Suprapubic skin (tissue), 4 donors: ENCODE measurements around the gene KIF20B. TPM values are rescaled to one million over a fixed set of nuclear protein-coding genes. Genes with fewer than 3 reads are reported as not detected.

ENCODE experiments used
- DNase-seq, 2 donors: peaks; one replicate each; pipeline ENCODE4 v3.0.0-alpha.2; 2019; ENCODE audit warnings: low spot score in 2 of 2
- H3K27ac ChIP-seq: fragments of 200-600 bp; sonication (generic); one replicate; pipeline ENCODE4 v1.5.1; 2019
- H3K27me3 ChIP-seq: fragments of 200-600 bp; sonication (generic); one replicate; pipeline ENCODE4 v1.5.1; 2019
- H3K36me3 ChIP-seq: fragments of 200-600 bp; sonication (generic); one replicate; pipeline ENCODE4 v1.5.1; 2019
- H3K4me1 ChIP-seq: fragments of 200-600 bp; sonication (generic); one replicate; pipeline ENCODE4 v1.5.1; 2019
- H3K4me3 ChIP-seq: fragments of 200-600 bp; sonication (generic); one replicate; pipeline ENCODE4 v1.5.1; 2019; ENCODE audit warnings: mild to moderate bottlenecking
- H3K9me3 ChIP-seq: fragments of 200-600 bp; sonication (generic); one replicate; pipeline ENCODE4 v1.5.1; 2019
- EP300 ChIP-seq: sonication (generic); formaldehyde crosslinking; IDR thresholded peaks from one replicate; pipeline ENCODE4 v1.6.1; 2017; ENCODE audit warnings: antibody characterized with exemption
- POLR2A ChIP-seq, 2 donors: fragments of 450-650 bp; IDR thresholded peaks; one replicate each; pipeline ENCODE4 v1.6.1; 2017; ENCODE audit warnings: antibody characterized with exemption in 2 of 2, mild to moderate bottlenecking in 2 of 2, moderate library complexity in 2 of 2
- POLR2AphosphoS5 ChIP-seq, 3 donors: sonication (generic); formaldehyde crosslinking; IDR thresholded peaks; one replicate each; pipeline ENCODE4 v1.6.1; 2017; ENCODE audit warnings: antibody characterized with exemption in 3 of 3
- WGBS: methylation state at CpG from one replicate; pipeline ENCODE4 v1.1.5; 2018; 5-methylcytosine and 5-hydroxymethylcytosine counted together
- total RNA-seq, 4 donors: library from RNA; depleted of rRNA; stranded (reverse); fragments of >200 nt; gene quantifications; one replicate each; pipeline ENCODE4 v1.1.0, GENCODE V29; 2016
- TF ChIP-seq, protein P1 (sequence below), 2 donors: fragments of 200-600 bp in 1 of 2; fragments of 450-650 bp in 1 of 2; sonication (generic) in 1 of 2; IDR thresholded peaks; one replicate each; pipeline ENCODE4 v1.5.1; 2016 to 2019; ENCODE audit warnings: antibody characterized with exemption in 2 of 2, mild to moderate bottlenecking in 1 of 2, moderate library complexity in 1 of 2

Gene KIF20B
- total RNA-seq, 4 donors from 2014 or later: 5.1 to 7.6 (median 6.3) TPM

DNA sequence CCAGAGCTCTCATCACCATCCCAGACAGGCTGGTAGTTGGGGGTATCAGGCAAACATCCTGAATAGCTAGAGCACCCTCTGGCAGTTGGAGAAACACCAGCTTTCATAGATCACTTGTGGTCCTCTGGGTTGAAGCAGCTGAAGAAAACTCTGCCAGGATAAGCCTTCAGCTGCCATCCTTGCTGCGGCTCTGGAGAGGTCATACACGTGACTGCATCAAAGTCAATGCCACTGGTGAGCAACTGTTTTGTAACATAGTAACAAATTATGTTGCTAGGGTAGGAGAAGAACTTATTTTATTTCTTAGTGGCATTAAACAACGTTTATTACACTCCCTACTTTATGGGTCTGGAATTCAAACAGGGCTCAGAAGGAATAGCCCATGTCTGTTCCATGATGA is 37.2 kb upstream of the KIF20B start:
- no peak for DNase-seq

DNA sequence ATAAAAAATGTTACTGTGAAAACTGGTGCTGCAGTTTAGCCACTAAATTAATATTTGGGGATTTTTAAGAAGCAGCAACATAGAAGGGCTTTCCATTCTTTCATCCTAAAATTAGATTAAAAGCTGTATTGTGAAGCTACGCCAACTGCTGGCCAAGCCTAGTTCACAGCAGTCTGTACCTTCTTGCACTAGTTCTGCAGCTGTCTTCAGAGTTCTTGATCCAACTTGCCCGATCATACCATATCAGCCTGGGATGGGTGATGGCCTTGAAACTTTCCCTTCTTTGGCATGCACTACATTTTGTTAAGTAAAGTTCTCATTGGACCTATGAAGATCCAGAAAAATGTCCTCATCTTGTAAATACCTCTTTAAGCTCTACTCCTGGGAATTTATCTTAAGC is 36.1 kb upstream of the KIF20B start:
- 66% methylated on average over 2 of the region's 2 CpGs for WGBS
- no peak for DNase-seq
- Histone ChIP-seq H3K36me3 (no peaks in the 10 kb centered on the region), H3K4me1 (peaks cover 4% of the 10 kb centered on the region), H3K9me3 (no peaks in the 10 kb centered on the region), H3K27me3 (no peaks in the 10 kb centered on the region), H3K27ac (no peak overlapping the region), H3K4me3 (no peak overlapping the region)
- TF ChIP-seq POLR2A (IDR thresholded peaks at IDR 0.05) (no peak), POLR2AphosphoS5 (IDR thresholded peaks at IDR 0.05) (no peak)
- TF ChIP-seq, protein P1, sequence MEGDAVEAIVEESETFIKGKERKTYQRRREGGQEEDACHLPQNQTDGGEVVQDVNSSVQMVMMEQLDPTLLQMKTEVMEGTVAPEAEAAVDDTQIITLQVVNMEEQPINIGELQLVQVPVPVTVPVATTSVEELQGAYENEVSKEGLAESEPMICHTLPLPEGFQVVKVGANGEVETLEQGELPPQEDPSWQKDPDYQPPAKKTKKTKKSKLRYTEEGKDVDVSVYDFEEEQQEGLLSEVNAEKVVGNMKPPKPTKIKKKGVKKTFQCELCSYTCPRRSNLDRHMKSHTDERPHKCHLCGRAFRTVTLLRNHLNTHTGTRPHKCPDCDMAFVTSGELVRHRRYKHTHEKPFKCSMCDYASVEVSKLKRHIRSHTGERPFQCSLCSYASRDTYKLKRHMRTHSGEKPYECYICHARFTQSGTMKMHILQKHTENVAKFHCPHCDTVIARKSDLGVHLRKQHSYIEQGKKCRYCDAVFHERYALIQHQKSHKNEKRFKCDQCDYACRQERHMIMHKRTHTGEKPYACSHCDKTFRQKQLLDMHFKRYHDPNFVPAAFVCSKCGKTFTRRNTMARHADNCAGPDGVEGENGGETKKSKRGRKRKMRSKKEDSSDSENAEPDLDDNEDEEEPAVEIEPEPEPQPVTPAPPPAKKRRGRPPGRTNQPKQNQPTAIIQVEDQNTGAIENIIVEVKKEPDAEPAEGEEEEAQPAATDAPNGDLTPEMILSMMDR (IDR thresholded peaks at IDR 0.05): no peak

More for the DNA sequence above, 37.2 kb upstream of the KIF20B start:
- Histone ChIP-seq H3K4me3 (no peak overlapping the region), H3K27ac (no peak overlapping the region), H3K4me1 (peaks cover 4% of the 10 kb centered on the region), H3K27me3 (no peaks in the 10 kb centered on the region), H3K9me3 (no peaks in the 10 kb centered on the region), H3K36me3 (no peaks in the 10 kb centered on the region)
- WGBS: 63% methylated on average over 3 of the region's 3 CpGs
- TF ChIP-seq POLR2A (IDR thresholded peaks at IDR 0.05) (no peak), POLR2AphosphoS5 (IDR thresholded peaks at IDR 0.05) (no peak), EP300 (no peak)
- TF ChIP-seq, protein P1 (IDR thresholded peaks at IDR 0.05): no peak

DNA sequence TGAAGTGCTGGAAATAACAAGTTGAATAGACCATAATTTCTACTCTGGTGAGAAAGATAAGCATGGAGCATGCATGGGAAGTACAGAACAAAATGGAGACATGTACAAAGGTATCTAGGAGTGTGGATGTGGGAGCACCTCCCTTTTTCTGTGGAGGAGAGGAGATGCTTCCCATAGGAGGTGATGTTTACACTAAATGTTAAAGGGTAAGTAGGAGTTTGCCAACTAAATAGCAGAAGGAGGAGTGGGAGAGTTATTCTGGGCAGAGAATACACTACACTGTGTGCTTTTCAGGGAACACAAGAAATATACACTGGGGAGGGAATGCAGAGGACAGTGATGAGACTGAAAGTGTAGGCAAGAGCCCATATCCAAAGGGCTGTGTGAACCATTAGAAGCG is 35.3 kb upstream of the KIF20B start:
- no peak overlapping the region for H3K4me3 ChIP-seq
- H3K27me3 ChIP-seq: no peaks in the 10 kb centered on the region
- no peak overlapping the region for H3K27ac ChIP-seq
- no peak for DNase-seq
- H3K4me1 ChIP-seq: peaks cover 4% of the 10 kb centered on the region
- H3K9me3 ChIP-seq: no peaks in the 10 kb centered on the region
- WGBS: 93% methylated on average over 1 of the region's 1 CpG
- no peaks in the 10 kb centered on the region for H3K36me3 ChIP-seq
- TF ChIP-seq, protein P1 (IDR thresholded peaks at IDR 0.05): no peak

DNA sequence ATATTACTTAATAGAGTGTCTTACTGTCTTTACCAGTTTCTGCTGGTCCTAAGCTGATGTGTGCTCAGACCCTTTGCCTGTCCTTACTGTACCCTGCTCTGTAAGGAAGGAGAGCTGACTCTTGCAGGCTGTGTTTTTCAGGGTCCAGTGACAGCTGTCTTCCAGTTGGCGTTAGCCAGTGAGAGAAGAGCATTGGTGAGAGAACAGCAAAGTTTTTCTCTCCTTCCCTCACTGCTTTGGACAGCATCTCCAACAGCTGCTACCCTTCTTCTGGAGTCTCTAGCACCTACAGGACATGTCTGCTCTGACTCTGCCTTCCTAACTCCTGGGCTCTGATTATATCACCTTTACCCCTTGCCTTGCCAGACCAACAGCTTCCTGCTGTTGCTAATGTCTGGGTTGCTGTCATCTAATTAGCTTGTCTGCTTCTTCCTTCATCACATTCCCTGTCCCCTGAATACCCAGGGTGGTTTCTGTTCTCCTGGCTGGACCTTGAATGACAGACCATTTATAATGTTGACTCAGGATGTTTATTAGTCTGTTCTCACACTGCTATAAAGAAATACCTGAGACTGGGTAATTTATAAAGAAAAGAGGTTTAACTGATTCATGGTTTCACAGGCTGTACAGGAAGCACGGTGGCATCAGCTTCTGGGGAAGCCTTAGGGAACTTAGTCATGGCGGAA is 32.9 kb upstream of the KIF20B start:
- Histone ChIP-seq H3K4me3 (no peak overlapping the region), H3K27me3 (no peaks in the 10 kb centered on the region), H3K4me1 (peaks cover 4% of the 10 kb centered on the region), H3K9me3 (no peaks in the 10 kb centered on the region), H3K36me3 (no peaks in the 10 kb centered on the region), H3K27ac (no peak overlapping the region)
- 79% methylated on average over 3 of the region's 3 CpGs for WGBS
- no peak for TF ChIP-seq POLR2AphosphoS5 (IDR thresholded peaks at IDR 0.05)
- no peak for TF ChIP-seq EP300
- TF ChIP-seq, protein P1 (IDR thresholded peaks at IDR 0.05): no peak
- TF ChIP-seq POLR2A (IDR thresholded peaks at IDR 0.05): no peak
- DNase-seq: no peak

DNA sequence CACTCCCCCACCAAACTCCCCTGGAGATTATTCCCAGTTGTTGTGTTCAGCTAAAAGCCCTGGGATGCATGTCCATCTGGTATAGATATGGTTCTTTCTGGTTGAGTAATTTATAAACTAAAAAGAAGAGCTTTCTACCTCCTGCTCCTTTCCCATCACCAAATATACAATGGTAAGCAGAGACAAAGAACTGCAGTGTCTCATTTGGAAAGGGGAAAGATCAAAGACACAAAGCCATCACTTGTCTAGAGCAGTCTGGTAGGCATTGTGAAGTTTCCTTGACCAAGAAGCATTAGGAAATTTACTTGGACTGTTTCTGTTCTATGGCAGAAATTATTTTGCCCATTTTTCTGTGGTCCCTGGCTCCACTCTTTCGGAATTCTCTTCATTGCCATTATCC is 31.4 kb upstream of the KIF20B start:
- no peaks in the 10 kb centered on the region for H3K9me3 ChIP-seq
- WGBS: 94% methylated on average over 1 of the region's 1 CpG
- DNase-seq: no peak
- no peaks in the 10 kb centered on the region for H3K27me3 ChIP-seq
- TF ChIP-seq, protein P1 (IDR thresholded peaks at IDR 0.05): no peak
- TF ChIP-seq POLR2AphosphoS5 (IDR thresholded peaks at IDR 0.05): no peak
- no peak for TF ChIP-seq POLR2A (IDR thresholded peaks at IDR 0.05)
- no peak for TF ChIP-seq EP300
- H3K36me3 ChIP-seq: no peaks in the 10 kb centered on the region
- H3K4me1 ChIP-seq: peaks cover 2% of the 10 kb centered on the region
- no peak overlapping the region for H3K27ac ChIP-seq
- no peak overlapping the region for H3K4me3 ChIP-seq
